ENCODE data around the gene GTF2F2.
"Not testable (repeated sequence)": the region's sequence is repeated elsewhere in the genome, so short reads cannot be mapped to it uniquely, and the experiment has no call there.

GTF2F2 gene

GRCh38 chr13:45254396-45254795 lies 134.1 kb downstream of the GTF2F2 start:
- DNase-seq (ENCODE audit: low spot score) = no peak

GRCh38 chr13:45255247-45255987 lies 135.1 kb downstream of the GTF2F2 start:
- no peak for DNase-seq (ENCODE audit: low spot score)

GRCh38 chr13:45256254-45256653 lies 135.9 kb downstream of the GTF2F2 start:
- no peak for DNase-seq (ENCODE audit: low spot score)

GRCh38 chr13:45257638-45258333 lies 137.5 kb downstream of the GTF2F2 start:
- DNase-seq (ENCODE audit: low spot score) = peak; percentile 40

GRCh38 chr13:45258334-45258675 lies 138.0 kb downstream of the GTF2F2 start:
- no peak for DNase-seq (ENCODE audit: low spot score)

GRCh38 chr13:45267215-45267614 lies 146.9 kb downstream of the GTF2F2 start:
- no peak for DNase-seq (ENCODE audit: low spot score)

GRCh38 chr13:45269204-45269603 lies 148.9 kb downstream of the GTF2F2 start:
- DNase-seq (ENCODE audit: low spot score) = no peak

GRCh38 chr13:45276913-45277312 lies 156.6 kb downstream of the GTF2F2 start:
- no peak for DNase-seq (ENCODE audit: low spot score)

- no peak for DNase-seq (ENCODE audit: low spot score)
Observed at GRCh38 chr13:45278096-45278645, 157.9 kb downstream of the GTF2F2 start.

GRCh38 chr13:45280011-45280410 lies 159.7 kb downstream of the GTF2F2 start:
- no peak for DNase-seq (ENCODE audit: low spot score)

GRCh38 chr13:45280751-45281634 lies 160.7 kb downstream of the GTF2F2 start:
- peak; percentile 89 for DNase-seq (ENCODE audit: low spot score)

GRCh38 chr13:45282994-45283393 lies 162.7 kb downstream of the GTF2F2 start:
- DNase-seq (ENCODE audit: low spot score) = no peak

GRCh38 chr13:45289936-45290563 lies 169.7 kb downstream of the GTF2F2 start:
- no peak for DNase-seq (ENCODE audit: low spot score)

- DNase-seq (ENCODE audit: low spot score) = no peak
Observed at GRCh38 chr13:45292176-45292575, 171.9 kb downstream of the GTF2F2 start.

- no peak for DNase-seq (ENCODE audit: low spot score)
Observed at GRCh38 chr13:45295536-45295935, 175.2 kb downstream of the GTF2F2 start.

- no peak for DNase-seq (ENCODE audit: low spot score)
Observed at GRCh38 chr13:45296259-45296658, 175.9 kb downstream of the GTF2F2 start.

GRCh38 chr13:45297456-45298205 lies 177.3 kb downstream of the GTF2F2 start:
- no peak for DNase-seq (ENCODE audit: low spot score)

- DNase-seq (ENCODE audit: low spot score) = no peak
Observed at GRCh38 chr13:45298206-45298505, 177.8 kb downstream of the GTF2F2 start.

GRCh38 chr13:45298550-45298949 lies 178.2 kb downstream of the GTF2F2 start:
- DNase-seq (ENCODE audit: low spot score) = not testable (repeated sequence)

- no peak for DNase-seq (ENCODE audit: low spot score)
Observed at GRCh38 chr13:45299194-45299593, 178.9 kb downstream of the GTF2F2 start.

Data from AG08395 (cell line).